Fibroblast of skin of right biceps (primary cell): Measurements from ENCODE around the gene EIF2B2.
A peak's percentile ranks its signal among the peaks of the same experiment; 100 is the strongest.

ENCODE experiments used
- DNase-seq: peaks from one replicate; pipeline ENCODE4 v3.0.0-alpha.2; 2013

EIF2B2 gene

GRCh38 chr14:75002392-75003249 is at the start of gene EIF2B2:
Gene EIF2B2, plus strand, starts transcription at chr14:75002921. Its CDS starts 70 bp downstream, at chr14:75002991.
- peak; percentile 97 for DNase-seq

DNA sequence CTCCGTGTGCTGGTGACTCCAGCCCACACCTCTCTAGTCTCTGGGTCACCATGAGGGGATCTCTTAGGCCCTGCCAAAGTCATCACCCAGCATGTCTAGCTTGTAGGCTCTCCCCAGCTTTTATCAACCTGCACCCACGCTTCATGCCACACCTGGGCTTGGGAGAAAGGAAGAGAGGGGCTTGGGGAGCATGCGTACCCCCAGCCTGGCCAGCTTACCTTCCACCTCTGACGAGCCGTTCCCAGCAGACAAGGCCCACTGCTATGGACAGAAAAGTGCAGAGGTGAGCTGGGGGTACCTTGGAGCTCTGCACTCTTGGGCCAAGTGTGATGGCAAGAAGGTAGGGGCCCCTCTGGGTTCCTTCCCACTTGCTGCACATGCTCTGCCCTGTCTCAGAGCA is 49.0 kb upstream of the EIF2B2 start:
- DNase-seq: no peak

GRCh38 chr14:74954232-74954946 is 48.3 kb upstream of the EIF2B2 start:
- no peak for DNase-seq

GRCh38 chr14:74954947-74955228 is 47.8 kb upstream of the EIF2B2 start:
- DNase-seq: no peak

DNA sequence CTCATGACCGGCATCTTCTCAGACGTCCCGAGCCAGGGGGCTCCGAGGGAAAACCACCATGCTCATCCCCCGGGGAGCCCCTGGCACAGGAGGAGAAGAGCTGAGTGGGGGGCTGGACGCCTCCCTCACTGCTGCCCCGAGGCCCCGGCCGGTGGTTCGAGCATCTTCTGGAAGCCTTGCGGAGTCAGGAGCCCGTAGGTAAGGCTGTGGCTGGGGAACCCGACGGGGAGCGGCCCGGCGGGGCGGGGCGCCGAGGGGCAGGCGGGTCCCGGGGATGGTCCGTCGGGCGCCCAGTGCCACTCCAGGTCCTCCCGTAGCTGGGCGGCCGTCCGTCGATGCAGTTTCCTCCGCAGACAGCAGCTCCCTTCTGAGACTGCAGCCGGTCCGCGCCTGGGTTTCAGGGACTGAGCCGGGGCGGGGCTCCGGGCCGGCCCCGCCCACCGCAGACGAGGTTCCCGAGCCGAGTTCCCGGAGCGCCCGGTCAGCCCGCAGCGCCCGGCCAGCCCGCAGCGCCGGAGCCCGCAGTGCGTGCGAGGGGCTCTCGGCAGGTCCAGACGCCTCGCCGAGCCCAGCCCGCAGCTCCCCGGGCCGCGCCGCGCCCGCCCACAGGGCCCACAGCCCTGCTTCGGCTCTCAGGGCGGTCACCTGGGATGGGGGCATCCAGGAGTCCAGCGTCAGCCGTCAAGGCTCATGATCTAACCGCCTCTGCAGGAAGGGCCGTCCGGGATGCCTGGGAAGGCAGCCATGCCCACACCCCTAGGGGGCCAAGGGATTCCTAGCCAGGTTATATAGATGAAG is 47.3 kb upstream of the EIF2B2 start, which contains the start of gene PGF:
PGF (minus strand) TSS at position 369 of the 798 bp plus-strand sequence; CDS start at position 14, 355 bp downstream.
- DNase-seq: peak; percentile 53

GRCh38 chr14:74956027-74956279 is 46.8 kb upstream of the EIF2B2 start:
- DNase-seq: no peak

GRCh38 chr14:74956280-74957072 is 46.2 kb upstream of the EIF2B2 start:
- no peak for DNase-seq

GRCh38 chr14:74959596-74960180 is 43.0 kb upstream of the EIF2B2 start:
- no peak for DNase-seq

- no peak for DNase-seq
Observed at GRCh38 chr14:74960736-74961135, 42.0 kb upstream of the EIF2B2 start.

GRCh38 chr14:74961238-74961911 is 41.3 kb upstream of the EIF2B2 start:
- no peak for DNase-seq

DNA sequence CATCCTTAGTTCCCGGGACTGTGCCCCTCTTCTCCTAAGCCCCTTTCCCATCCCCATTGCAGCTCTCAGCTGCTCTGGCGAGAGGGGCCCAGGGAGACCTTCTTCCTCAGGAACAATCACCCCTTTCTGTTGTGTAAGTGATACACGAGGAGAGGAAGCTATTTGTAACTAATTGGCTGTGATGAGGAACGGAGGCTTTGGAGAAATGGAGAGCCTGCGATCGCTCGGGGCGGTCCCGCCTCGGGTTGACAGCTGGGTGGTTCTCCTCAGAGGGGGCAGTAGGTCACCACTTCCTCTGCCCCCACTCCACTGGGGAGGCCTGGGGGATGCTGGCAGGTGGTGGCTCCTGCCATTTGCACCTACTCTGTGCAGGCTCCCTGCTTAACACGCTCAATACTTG is 40.7 kb upstream of the EIF2B2 start:
- DNase-seq: no peak

DNA sequence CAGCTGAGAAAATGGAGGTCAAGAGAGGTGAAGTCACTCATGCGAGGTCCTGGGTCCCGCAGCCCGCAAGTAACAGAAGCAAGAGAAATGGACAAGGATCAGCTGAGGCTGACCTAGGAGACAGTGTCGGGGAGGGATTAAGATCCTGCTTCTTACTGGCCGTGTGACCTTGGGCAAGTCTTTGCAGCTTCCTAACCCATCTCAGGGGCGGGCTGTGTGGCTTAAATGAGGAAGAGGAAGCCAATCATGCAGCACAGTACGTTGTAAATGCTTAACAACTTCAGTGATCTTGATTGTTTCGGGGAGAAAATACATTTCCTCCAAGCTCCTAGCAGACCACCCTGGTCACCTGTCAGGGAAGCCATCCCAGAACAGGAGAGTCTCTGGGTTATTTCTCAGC is 40.2 kb upstream of the EIF2B2 start:
- no peak for DNase-seq

DNA sequence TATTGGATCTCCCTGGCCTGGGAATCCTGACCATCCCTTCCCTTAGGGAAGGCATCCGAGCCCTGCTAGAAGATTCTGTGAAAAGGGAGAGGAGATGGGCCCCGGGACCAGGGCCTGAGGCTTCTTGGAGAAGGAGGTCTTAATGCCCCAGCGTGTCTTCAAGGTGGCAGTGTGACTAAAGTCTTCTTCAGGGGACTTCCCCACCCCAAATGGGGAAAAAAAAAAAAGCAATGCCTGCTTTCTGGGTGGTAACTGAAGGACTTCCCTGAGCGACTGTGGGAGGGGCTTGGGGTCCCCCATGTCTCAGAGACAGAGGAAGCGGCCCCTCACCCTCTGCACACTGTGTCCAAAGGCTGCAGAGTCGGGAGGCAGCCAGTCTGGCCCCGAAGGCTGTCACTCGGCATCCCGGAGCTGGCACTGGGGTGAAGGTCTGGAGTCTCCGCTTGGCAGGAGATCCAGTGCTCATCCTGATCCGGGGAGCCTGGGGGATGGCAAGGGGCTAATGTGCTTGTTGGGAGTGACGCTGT is 39.5 kb upstream of the EIF2B2 start:
- DNase-seq: no peak

DNA sequence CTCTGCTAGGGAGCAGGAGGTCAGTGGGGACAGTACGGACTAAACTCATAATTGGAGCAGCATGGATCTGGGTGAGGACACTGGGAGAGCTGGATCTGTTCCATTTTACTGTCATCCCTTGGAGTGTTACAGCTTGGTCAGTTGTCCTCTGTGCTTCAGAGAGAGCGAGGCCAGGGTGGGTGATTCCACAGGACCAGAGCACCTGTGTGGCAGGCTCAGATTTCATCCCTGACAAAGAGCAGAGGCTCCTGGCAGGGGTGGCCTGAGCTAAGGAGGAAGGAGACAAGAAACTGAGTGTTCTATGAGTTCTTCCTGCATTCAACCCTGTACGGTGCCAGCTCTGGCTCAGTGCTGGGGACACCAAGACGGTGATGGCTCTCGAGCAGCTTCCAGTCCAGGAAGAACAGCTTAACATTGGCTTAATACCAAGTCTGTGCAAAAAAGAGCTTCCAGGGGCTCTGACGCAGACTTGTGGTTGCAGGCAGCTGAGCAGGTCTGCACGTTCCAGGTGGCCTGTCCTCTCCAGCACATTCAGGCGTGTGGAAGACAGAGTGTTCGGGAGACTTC is 38.9 kb upstream of the EIF2B2 start:
- DNase-seq: peak; percentile 75

DNA sequence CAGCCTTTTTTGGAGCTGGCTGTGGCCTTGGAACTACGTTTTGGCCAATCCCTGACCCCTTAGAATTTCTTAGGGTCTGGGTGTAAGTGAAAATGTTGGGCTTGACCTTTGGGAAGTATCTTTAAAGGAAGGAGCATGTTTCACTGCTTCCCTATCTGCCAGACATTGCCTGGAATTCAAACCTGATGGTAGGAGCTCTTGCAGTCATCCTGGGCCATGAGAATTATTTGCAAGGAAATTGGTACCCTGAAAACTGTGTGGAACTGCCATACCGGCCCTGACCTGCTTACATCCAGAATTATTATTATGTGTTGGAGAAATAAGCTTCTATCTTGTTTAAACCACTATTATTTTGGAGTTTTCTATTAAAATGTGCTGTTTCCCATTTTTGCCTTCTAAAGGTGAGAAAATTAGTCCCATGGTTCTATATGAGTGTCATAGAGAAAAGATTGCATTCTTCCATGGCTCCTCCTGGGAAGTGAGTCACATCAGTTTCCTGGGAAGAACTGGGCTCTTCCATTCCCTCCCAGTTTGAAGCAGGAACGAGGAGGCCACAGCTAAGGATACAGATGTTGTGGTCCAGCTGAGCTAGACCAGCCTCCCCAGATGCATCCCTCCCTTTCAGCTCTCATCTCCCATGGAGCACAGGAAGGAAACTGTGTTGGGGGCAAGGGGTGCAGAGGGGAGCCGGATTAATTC is 37.8 kb upstream of the EIF2B2 start:
- DNase-seq: peak; percentile 78

DNA sequence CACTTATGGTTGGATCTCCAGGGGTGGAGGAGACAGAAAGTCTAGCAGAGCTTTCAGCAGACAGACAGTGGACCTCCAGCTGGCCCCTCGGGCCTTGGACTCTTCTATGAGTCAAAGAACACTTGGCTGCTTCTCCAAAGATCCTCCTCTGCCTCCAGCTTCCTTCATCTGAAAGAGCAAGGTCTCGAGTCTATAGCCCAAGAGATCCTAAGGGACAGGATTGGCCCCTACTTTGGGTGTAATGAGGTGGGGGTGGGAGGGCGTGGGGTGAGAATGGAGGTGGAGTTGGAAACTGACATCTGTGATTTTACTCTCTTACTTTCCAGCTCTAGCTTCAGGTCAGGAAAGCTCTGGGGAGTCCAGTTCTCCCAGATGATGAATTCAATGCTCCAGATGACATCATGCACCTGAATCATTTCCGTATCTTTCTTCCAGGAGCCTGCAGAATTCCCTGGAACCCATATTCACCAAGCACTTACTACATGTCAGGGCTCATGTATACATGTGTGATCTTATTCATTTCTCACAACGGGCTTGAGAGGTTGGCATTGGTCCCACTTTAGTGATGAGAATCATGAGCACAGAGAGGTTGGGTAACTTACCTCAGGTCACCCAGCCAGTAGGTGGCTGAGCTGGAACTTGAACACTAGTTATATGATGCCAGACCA is 37.1 kb upstream of the EIF2B2 start:
- DNase-seq: peak; percentile 82

DNA sequence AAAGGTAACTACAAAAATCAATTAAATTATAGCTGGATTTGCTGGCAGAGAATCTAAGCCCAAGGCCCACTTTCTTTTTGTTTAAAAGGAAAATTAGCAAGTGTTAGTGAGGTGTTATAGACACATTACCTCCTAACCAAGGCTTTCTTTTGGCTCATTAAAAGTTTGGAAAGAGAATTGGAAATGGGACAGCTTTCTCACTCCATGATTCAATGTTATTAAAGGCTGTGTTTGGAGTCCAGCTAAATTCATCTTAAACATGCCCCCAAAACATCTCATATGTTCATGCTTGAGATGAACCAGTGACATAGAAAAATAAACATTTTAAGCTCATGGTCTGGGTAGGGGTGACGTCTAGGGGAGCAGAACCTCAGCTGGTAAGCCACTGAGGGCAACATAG is 33.9 kb upstream of the EIF2B2 start:
- no peak for DNase-seq

GRCh38 chr14:74973003-74973653 is 29.6 kb upstream of the EIF2B2 start:
- peak; percentile 65 for DNase-seq

- no peak for DNase-seq
Observed at GRCh38 chr14:74973905-74974363, 28.8 kb upstream of the EIF2B2 start.
